ENCODE data around the gene BACH2.

The BACH2 gene

DNA sequence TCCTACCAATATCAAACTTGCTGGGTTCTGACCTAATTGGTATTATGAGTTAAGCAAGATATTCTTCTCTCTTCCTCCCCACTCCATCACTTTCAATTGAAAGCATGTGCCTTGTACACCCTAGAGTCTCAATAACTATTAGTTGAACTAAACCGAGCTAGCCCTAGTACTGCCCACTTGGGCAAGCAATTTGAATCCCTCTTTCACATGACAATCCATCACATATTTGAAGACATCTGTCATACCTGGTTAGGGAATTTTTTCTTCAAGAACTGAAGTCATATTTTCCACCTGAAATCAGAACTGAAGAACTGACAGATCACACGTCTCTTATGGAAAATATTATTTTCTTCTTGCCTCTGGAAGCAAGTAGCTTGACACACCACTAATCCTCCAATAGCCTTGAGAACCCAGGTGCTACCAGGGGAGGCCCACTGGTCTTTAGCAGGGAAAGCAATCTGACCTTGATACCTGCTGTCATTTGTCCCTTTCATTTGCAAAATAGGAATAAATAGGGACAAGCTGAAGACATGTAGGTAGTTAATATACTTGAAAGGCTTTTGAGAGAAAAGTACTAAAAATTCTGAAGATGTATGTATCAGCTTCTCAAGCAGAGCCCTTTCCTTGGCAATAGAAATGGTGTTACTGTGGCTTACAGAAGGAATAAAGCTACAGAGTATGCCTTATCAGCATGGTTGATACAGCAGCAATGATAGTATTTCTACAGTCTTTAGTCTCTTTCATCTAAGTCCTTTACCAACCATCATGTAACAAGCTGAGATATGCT lies 331.0 kb downstream of the BACH2 start:
- H3K4me3 ChIP-seq (ENCODE audit: low read depth, low read length): no peak overlapping the region
- TF ChIP-seq, protein P1, sequence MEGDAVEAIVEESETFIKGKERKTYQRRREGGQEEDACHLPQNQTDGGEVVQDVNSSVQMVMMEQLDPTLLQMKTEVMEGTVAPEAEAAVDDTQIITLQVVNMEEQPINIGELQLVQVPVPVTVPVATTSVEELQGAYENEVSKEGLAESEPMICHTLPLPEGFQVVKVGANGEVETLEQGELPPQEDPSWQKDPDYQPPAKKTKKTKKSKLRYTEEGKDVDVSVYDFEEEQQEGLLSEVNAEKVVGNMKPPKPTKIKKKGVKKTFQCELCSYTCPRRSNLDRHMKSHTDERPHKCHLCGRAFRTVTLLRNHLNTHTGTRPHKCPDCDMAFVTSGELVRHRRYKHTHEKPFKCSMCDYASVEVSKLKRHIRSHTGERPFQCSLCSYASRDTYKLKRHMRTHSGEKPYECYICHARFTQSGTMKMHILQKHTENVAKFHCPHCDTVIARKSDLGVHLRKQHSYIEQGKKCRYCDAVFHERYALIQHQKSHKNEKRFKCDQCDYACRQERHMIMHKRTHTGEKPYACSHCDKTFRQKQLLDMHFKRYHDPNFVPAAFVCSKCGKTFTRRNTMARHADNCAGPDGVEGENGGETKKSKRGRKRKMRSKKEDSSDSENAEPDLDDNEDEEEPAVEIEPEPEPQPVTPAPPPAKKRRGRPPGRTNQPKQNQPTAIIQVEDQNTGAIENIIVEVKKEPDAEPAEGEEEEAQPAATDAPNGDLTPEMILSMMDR (IDR thresholded peaks at IDR 0.05; ENCODE audit: low read depth, low read length, missing control alignments): no peak
- DNase-seq (ENCODE audit: low read depth): no peak

DNA sequence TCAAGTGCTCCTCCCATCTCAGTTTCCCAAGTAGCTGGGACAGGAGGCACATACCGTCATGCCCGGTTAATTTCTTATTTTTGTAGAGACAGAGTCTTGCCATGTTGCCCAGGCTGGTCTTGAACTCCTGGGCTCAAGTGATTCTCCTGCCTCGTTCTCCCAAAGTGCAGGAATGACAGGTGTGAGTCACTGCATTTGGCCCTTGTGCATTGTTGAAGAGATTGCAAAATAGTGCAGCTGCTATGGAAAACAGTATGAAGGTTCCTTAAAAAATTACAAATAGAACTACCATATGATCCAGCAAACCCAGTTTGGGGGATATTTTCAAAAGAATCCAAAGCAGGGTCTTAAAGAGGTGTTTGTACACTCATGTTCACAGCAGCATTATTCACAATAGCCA lies 333.3 kb downstream of the BACH2 start:
- TF ChIP-seq, protein P1 (IDR thresholded peaks at IDR 0.05; ENCODE audit: low read depth, low read length, missing control alignments): no peak
- no peak overlapping the region for H3K4me3 ChIP-seq (ENCODE audit: low read depth, low read length)
- no peak for DNase-seq (ENCODE audit: low read depth)

DNA sequence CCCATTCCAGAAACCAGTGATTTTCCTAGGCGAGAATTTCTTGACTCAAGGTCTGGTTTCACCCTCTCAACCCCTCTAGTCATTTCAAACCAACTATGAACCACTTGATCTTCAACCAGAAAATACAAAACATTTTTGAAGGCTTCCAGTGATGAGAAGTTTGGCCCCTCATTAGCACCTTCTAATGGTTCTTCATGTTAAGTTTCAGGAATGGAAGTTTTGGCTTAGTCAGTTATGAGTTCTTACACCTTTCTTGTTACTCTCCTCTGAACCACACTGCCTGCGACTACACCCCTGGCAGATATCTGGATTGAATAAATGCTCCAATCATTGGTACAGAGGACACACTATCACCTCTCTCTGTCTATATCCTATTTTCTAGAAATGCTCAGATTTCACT lies 335.2 kb downstream of the BACH2 start:
- H3K4me3 ChIP-seq (ENCODE audit: low read depth, low read length): no peak overlapping the region
- TF ChIP-seq, protein P1 (IDR thresholded peaks at IDR 0.05; ENCODE audit: low read depth, low read length, missing control alignments): no peak
- DNase-seq (ENCODE audit: low read depth): no peak

DNA sequence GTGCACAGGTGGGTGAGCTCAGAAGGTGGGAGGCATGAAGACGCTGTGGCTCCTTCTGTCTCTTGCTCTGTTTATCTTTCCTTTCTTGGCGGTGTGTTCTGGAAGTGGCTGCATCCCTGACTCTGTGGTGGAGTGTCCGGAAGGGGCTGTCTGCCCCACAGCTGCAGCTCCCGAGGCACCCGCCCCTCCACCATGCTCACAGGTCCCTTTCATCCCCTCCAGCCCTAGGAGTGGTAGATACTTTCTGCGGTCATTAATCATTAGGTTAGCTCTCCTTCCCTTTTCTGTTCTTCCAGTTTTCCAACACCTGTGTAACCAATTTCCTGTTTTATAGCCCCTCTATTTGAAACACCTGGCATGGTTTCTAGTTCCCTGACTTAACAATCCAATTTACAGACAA lies 336.8 kb downstream of the BACH2 start:
- TF ChIP-seq, protein P1 (IDR thresholded peaks at IDR 0.05; ENCODE audit: low read depth, low read length, missing control alignments): no peak
- DNase-seq (ENCODE audit: low read depth): no peak
- no peak overlapping the region for H3K4me3 ChIP-seq (ENCODE audit: low read depth, low read length)

DNA sequence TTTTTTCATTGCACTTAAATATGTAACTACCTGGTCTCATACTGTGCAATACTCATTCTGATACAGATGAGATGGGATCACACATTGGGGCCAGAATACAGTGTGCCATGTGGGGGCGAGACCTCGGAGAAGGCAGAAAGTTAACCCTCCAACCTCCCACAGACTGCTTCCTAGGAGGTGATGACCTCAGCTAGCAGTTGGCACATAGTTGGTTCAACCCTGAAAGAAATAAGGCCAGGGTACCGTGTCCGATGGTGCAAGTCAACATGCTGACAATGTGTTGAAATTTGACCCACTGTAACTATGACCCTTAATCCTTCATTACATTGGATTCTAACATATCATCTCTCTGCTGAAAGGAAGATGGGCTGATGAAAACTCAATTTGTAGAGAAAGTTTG lies 340.5 kb downstream of the BACH2 start:
- TF ChIP-seq, protein P1 (IDR thresholded peaks at IDR 0.05; ENCODE audit: low read depth, low read length, missing control alignments): no peak
- DNase-seq (ENCODE audit: low read depth): no peak
- no peak overlapping the region for H3K4me3 ChIP-seq (ENCODE audit: low read depth, low read length)

DNA sequence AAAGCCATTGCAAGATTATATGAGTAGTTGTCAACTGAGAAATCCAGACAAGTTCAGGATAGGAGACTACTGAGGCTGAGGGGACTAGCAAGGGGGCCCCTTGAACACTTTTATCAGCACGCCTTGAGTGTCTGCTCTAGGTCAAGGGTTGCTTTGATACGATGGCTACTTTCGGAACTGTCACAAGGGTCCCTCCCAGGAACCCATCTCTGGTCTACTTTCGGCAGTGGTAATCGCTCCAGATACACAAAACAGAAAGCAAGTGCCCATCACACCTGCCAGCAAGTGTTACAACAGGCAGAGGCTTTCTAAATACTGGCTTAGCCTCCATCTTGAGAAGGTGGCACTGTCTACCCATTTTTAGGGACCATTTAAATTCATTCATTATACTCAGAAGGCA lies 341.3 kb downstream of the BACH2 start:
- DNase-seq (ENCODE audit: low read depth): no peak
- TF ChIP-seq, protein P1 (IDR thresholded peaks at IDR 0.05; ENCODE audit: low read depth, low read length, missing control alignments): no peak
- H3K4me3 ChIP-seq (ENCODE audit: low read depth, low read length): no peak overlapping the region

DNA sequence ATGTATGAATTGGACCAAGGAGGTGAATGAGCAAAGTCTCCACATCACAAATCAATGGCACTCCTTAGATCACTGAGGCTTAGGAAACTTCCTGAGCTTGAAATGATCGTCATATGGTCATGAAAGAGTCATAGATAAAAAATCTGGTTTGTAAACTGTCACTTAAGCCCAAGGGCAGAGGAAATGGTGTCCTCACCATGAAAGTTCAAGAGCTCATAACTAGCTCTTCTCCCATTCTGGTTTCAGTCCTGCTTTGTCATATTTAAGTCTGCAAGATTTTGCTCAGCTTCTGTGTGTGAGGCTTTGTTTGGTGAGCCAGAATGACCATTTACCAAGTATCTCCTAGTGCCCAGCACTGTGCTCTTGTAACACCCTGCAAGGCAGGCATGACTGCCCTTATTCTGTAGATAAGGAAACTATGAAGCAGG lies 341.9 kb downstream of the BACH2 start:
- DNase-seq (ENCODE audit: low read depth): no peak
- TF ChIP-seq, protein P1 (IDR thresholded peaks at IDR 0.05; ENCODE audit: low read depth, low read length, missing control alignments): no peak
- H3K4me3 ChIP-seq (ENCODE audit: low read depth, low read length): no peak overlapping the region
